Activated CD4-positive, CD25-positive, alpha-beta regulatory T cell (primary cell): ENCODE data around the gene WBP1L.
A peak's percentile ranks its signal among the peaks of the same experiment; 100 is the strongest.
"Not testable (repeated sequence)": the region's sequence is repeated elsewhere in the genome, so short reads cannot be mapped to it uniquely, and the experiment has no call there.

Experiments
- DNase-seq, 4 experiments: peaks; one replicate each; lab custom pipeline; 2025; lab: John Stamatoyannopoulos, UW

WBP1L gene

GRCh38 chr10:102743588-102744373 lies at the start of gene WBP1L:
Gene WBP1L, plus strand, starts transcription at chr10:102743948. Its CDS starts 106 bp downstream, at chr10:102744054.
- peak; percentile 75 to 86 (median 86) for DNase-seq

- not testable (repeated sequence) for DNase-seq
These were observed 48.3 kb upstream of the WBP1L start for GRCh38 chr10:102695401-102695800.

GRCh38 chr10:102696736-102697135 lies 47.0 kb upstream of the WBP1L start:
- no peak for DNase-seq

- no peak for DNase-seq
These were observed 44.9 kb upstream of the WBP1L start for GRCh38 chr10:102698894-102699293.

GRCh38 chr10:102701272-102701671 lies 42.5 kb upstream of the WBP1L start:
- no peak for DNase-seq

GRCh38 chr10:102701796-102702195 lies 42.0 kb upstream of the WBP1L start:
- no peak for DNase-seq

- DNase-seq: no peak
These were observed 41.0 kb upstream of the WBP1L start for GRCh38 chr10:102702742-102703141.

GRCh38 chr10:102704915-102705314 lies 38.8 kb upstream of the WBP1L start:
- no peak for DNase-seq

GRCh38 chr10:102705531-102705930 lies 38.2 kb upstream of the WBP1L start:
- DNase-seq: no peak

- DNase-seq: no peak
These were observed 33.1 kb upstream of the WBP1L start for GRCh38 chr10:102710609-102711008.

GRCh38 chr10:102712089-102712488 lies 31.7 kb upstream of the WBP1L start:
- no peak for DNase-seq

- DNase-seq: no peak
These were observed 30.8 kb upstream of the WBP1L start for GRCh38 chr10:102712843-102713538.

GRCh38 chr10:102713539-102713813 lies 30.3 kb upstream of the WBP1L start:
- peak in 3 of 4 experiments; percentile 25 to 50 (median 29) for DNase-seq

GRCh38 chr10:102713814-102714620 lies 29.7 kb upstream of the WBP1L start, which contains the start of gene ARL3:
Gene ARL3, minus strand, starts transcription at chr10:102714397. Its CDS starts 122 bp downstream, at chr10:102714275.
- peak; percentile 88 to 91 (median 90) for DNase-seq

GRCh38 chr10:102714621-102715455 lies 28.9 kb upstream of the WBP1L start, which contains the start of gene SFXN2:
Gene SFXN2, plus strand, starts transcription at chr10:102714636. Its CDS starts 12,001 bp downstream, at chr10:102726637.
- peak; percentile 13 to 48 (median 18) for DNase-seq

- DNase-seq: no peak
These were observed 27.9 kb upstream of the WBP1L start for GRCh38 chr10:102715880-102716279.

GRCh38 chr10:102716900-102717565 lies 26.7 kb upstream of the WBP1L start:
- not testable (repeated sequence) for DNase-seq

GRCh38 chr10:102718220-102718619 lies 25.5 kb upstream of the WBP1L start:
- DNase-seq: no peak

GRCh38 chr10:102720337-102720736 lies 23.4 kb upstream of the WBP1L start:
- no peak for DNase-seq

GRCh38 chr10:102720775-102721301 lies 22.9 kb upstream of the WBP1L start:
- no peak for DNase-seq

- no peak for DNase-seq
These were observed 21.8 kb upstream of the WBP1L start for GRCh38 chr10:102721954-102722353.
